ENCODE data around the gene TRIP6.

The TRIP6 gene

GRCh38 chr7:100867040-100867775, at the start of gene TRIP6:
TRIP6 (plus strand) TSS chr7:100867387; CDS start chr7:100867498, 111 bp downstream.
- no peak for DNase-seq

GRCh38 chr7:100818366-100818765, 48.8 kb upstream of the TRIP6 start:
- no peak for DNase-seq

GRCh38 chr7:100818825-100819224, 48.4 kb upstream of the TRIP6 start:
- no peak for DNase-seq

- DNase-seq = no peak
Measured at GRCh38 chr7:100819586-100819985, 47.6 kb upstream of the TRIP6 start.

GRCh38 chr7:100822236-100823139, 44.7 kb upstream of the TRIP6 start:
- no peak for DNase-seq

GRCh38 chr7:100823140-100823525, 44.1 kb upstream of the TRIP6 start:
- no peak for DNase-seq

GRCh38 chr7:100823534-100823933, 43.7 kb upstream of the TRIP6 start:
- no peak for DNase-seq

- DNase-seq = no peak
Measured at GRCh38 chr7:100824499-100825214, 42.5 kb upstream of the TRIP6 start.

GRCh38 chr7:100825215-100825671, 41.9 kb upstream of the TRIP6 start:
- DNase-seq = no peak

- DNase-seq = no peak
Measured at GRCh38 chr7:100825751-100826513, 41.3 kb upstream of the TRIP6 start.

- DNase-seq = peak in 1 of 2 experiments; percentile 20
Measured at GRCh38 chr7:100826514-100827329, 40.5 kb upstream of the TRIP6 start.

GRCh38 chr7:100827330-100828226, 39.6 kb upstream of the TRIP6 start, which contains the start of gene EPHB4:
EPHB4 (minus strand) TSS chr7:100827523; CDS start chr7:100827030, 493 bp downstream.
- peak; percentile 5 to 76 for DNase-seq

GRCh38 chr7:100829150-100829716, 38.0 kb upstream of the TRIP6 start:
- no peak for DNase-seq

GRCh38 chr7:100830396-100830795, 36.8 kb upstream of the TRIP6 start:
- no peak for DNase-seq

GRCh38 chr7:100832281-100832633, 34.9 kb upstream of the TRIP6 start:
- no peak for DNase-seq

GRCh38 chr7:100835903-100836811, 31.0 kb upstream of the TRIP6 start:
- DNase-seq = no peak

- DNase-seq = no peak
Measured at GRCh38 chr7:100836812-100837098, 30.4 kb upstream of the TRIP6 start.

- peak; percentile 48 to 84 for DNase-seq
Measured at GRCh38 chr7:100837099-100837836, 29.9 kb upstream of the TRIP6 start.
